HG03064 (cell line): ENCODE measurements around the gene CT47C1.
"Not testable (repeated sequence)": the region's sequence is repeated elsewhere in the genome, so short reads cannot be mapped to it uniquely, and the experiment has no call there.

Experiments used
- ATAC-seq: cut with Tn5 transposase; IDR thresholded peaks from one replicate; pipeline ENCODE4 v1.9.1; 2021; ENCODE audit warnings: low read depth; ENCODE audit not compliant: unreplicated experiment

CT47C1 gene

DNA sequence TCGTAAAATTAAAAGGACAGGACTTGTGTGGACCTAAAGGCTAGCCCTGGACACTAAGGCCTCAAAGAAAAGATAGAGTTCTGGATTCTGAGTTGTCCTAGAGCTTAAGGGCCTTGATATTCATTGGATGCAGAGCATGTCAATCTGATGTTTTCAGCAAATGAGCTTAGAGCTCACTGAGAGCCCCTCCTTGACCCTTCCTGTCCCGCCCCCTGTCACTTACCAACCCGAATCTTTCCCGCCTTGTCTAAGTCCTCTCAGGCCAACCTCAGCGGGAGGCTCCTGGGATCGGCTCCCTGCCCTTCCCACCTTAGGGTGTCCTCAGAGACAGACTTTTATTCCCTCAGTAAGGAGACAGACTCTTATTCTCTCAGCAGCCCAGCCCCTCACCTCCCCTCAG is at the start of gene CT47C1:
TSS of gene CT47C1 (plus strand) at position 250 of the 400 bp plus-strand sequence. CDS start 233 bp downstream, outside the sequence.
- ATAC-seq: no peak

- no peak for ATAC-seq
Measured at GRCh38 chrX:119025900-119026299, 46.9 kb upstream of the CT47C1 start.

DNA sequence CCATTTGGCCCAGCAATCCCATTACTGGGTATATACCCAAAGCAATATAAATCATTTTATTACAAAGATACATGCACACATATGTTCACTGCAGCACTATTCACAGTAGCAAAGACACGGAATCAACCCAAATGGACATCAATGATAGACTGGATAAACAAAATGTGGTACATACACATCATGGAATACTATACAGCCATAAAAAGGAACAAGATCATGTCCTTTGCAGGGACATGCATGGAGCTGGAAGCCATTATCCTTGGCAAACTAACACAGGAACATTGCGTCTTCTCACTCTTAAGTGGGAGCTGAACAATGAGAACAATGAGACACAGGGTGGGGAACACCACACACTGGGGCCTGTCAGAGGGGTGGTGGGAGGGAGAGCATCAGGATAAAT is 46.4 kb upstream of the CT47C1 start:
- ATAC-seq: not testable (repeated sequence)

- not testable (repeated sequence) for ATAC-seq
Measured at GRCh38 chrX:119027960-119028732, 44.6 kb upstream of the CT47C1 start.

DNA sequence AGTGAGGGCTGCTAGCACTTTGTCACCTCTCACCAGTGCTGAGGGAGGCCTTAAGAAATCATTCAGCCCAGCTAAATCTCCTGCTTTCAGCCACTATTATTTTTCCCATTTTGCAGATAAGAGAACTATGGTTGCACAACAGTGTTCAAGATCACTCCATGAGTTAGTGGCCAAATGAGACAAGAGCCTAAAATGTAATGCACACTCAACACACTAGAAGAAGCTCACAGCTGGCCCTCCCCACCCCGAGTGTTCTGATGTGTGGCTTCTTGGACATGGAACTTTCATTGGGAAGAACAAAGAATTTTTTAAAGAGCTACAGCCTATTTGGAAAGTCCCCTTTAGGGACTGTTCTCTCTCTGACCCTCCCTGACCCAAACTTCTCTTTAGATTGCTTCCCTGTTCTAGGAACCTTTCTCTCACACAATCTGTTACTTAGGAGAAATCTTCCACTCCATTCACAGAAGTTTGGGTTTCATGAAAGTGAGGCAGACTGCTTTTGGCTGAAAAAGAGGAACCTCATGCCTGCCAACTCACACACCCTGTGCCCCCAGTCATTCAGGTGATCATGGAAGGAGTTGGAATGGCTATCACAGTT is 44.0 kb upstream of the CT47C1 start:
- ATAC-seq: no peak

DNA sequence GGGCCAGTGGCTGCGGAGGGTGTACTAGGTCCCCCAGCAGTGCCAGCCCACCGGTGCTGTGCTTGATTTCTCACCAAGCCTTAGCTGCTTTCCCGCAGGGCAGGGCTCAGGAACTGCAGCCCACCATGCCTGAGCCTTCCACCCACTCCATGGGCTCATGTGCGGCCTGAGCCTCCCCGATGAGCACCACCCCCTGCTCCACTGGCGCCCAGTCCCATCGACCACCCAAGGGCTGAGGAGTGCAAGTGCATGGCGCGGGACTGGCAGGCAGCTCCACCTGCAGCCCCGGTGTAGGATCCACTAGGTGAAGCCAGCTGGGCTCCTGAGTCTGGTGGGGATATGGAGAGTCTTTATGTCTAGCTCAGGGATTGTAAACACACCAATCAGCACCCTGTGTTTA is 43.1 kb upstream of the CT47C1 start:
- ATAC-seq: not testable (repeated sequence)

- no peak for ATAC-seq
Measured at GRCh38 chrX:119030990-119031389, 41.8 kb upstream of the CT47C1 start.

DNA sequence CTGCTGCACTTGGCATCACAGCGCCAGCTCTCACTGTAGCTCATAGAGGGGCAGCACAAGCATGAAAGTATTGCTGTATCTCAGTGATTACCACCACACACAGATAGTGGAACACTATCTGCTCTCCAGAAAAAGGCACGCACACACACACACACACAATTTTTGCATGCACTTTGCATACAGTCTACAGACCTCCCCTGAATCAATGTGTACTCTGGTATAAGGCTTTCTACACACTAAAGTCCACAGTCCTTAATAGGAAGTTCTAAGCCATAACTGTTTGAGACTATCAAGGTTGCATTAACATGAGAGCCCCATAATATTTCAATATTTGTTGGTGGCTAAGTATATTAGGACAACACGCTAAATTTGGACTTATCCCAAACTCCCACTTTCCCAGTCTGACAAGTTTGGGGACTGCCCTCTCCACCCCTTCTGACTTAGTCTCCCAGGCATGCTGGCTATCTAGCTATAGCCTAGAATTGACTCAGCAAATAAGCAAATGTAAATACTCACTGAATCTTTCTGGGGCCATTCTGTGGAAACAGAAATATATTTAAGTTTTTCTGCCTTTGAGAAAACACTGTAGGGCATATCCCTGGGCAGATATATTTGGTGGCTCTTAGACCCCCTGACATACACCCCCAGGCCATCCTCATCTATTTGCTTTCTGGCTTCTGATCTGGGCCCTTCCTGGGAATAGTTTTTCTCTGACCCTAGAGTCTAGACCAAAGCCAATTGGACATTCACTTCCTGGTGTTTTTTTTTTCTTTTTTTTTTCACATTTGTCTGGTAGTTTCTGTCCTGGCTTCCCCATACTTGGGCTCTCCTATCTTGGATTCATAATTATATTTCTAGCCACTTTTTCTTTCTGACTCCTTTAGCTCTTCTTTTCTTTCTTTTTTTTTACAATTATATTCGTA is 36.4 kb upstream of the CT47C1 start:
- no peak for ATAC-seq

GRCh38 chrX:119040432-119040831 is 32.4 kb upstream of the CT47C1 start:
- no peak for ATAC-seq

DNA sequence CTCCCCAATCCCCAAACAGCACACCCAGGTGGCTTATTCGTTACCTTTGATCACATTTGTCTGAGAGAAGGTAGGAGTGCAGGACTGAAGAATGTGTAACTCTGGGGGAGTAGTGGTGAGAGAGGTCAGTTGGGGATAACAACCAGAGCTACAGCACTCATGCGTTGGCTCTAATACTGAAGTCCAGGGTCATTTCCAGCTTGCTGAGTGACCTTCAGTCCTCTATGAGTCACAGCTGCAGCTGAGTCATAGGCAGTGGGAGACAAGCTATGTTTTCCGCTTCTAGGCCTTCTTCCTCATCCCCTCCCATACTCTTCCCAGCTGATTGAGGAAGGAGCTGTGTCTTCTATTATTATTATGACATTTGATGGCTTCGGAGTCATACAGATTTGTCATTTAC is 31.6 kb upstream of the CT47C1 start:
- no peak for ATAC-seq

DNA sequence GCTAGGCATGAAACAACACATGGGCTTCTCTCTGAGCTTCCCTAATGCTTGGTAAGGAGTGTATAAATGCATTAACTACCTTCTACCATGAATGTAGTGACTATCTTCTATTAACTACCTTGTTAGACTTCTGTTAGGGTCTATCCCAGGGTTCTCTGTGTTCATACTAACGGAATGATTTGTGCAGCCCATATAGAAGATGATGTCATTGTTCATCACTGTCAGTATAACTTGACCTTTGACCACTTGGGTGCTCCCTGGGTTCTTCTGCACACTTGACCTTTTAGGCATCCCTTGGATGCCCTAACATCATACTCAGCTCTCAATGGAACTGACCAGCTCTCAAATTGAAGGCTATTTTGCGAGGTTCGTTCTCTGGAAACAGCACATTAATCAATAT is 30.8 kb upstream of the CT47C1 start:
- no peak for ATAC-seq

DNA sequence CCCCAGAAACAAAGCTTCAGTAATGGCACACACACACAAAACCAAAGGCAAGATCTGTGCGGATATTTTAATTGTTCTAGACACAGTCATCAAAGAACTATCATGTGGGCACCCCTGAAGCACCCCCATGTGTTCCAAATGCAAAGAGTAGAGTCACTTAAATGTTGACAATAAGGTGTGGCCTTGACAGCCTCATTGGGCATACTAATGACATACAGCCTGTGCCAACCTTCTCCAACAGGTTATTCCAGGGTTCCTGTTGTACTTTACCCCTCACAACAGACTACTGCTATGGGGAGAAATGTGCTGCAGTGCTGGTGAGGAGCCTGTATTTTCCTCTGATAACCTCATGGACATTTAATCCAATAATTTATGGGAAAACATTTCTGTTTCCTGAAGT is 29.8 kb upstream of the CT47C1 start:
- no peak for ATAC-seq

GRCh38 chrX:119045884-119046283 is 26.9 kb upstream of the CT47C1 start:
- no peak for ATAC-seq

GRCh38 chrX:119055687-119056086 is 17.1 kb upstream of the CT47C1 start:
- no peak for ATAC-seq

GRCh38 chrX:119062750-119063374 is 9.9 kb upstream of the CT47C1 start:
- no peak for ATAC-seq

DNA sequence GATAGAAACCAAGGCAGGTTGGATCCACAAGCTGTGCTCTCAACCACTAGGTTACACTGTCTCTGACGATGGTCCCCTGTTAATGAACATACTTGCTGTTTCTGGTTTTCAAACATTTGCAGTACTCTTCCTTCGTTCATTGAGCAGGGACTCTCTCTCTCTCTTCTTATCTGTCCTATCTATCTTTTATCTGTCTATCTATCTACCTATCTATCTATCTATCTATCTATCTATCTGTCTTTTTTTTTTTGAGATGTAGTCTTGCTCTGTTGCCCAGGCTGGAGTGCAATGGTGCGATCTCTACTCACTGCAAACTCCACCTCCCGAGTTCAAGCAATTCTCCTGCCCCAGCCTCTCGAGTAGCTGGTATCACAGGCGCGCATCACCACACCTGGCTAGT is 9.4 kb upstream of the CT47C1 start:
- no peak for ATAC-seq

GRCh38 chrX:119067023-119067739 is 5.6 kb upstream of the CT47C1 start:
- no peak for ATAC-seq

DNA sequence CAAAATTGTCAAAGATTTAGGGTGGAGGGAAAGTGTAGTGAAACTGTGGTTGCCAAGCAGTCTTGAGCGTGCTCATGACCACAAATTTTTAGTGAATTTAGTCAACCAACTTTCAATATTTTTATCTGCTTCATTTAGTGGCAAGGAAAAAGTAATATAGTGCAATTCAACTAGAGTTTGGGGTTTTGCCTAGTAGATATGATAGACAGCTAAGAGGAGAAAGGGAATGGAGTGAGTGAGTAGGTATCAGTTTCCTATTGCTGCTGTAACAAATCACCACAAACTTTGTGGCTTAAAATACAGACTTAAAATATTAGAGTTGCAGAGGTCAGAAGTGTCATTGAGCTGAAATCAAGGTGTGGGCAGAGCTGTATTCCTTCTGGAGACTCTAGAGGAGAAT is 3.7 kb upstream of the CT47C1 start:
- no peak for ATAC-seq

DNA sequence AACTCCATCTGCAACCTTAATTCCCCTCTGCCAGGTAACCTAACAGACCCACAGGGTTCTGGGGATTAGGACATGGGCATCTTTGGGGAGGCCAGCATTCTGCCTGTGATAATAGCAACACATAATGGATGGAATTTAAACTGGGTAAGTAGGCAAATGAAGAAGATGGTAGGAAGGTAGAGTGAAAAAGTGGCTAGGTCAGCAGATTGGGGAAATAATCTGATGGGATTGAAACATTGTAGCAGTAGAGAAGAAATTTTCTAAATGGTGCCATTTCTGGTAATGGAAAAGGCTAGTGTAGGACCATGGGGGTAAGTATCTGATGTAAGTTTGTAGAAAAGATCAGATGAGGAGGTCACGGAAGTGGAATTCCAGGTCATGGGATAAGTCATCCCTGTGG is 3.0 kb upstream of the CT47C1 start:
- ATAC-seq: no peak

DNA sequence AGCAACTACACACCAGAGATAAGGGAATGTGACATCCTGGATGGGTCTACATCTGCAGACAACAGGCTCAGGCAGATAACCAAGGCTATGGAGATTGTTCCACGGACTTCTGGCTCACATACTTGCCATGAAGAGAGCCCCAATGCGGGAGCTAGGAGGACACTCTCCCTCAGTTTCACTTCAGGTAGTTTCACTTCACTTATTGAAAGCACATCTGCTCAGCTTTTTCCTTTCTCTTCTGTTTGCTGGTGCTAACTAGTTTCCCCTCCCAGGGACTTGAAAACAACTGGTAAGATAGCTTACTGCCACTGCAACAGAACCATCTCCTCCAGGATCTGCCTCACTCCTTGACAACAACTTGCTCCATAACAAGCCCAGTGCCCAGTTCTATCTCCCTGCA is 1.4 kb upstream of the CT47C1 start:
- no peak for ATAC-seq
